Activated CD4-positive, alpha-beta T cell treated with anti-CD3 and anti-CD28 coated beads, Interleukin-2, amount 10 ng/mL, durations not matched to agents 7 days and 5 days (primary cell): Measurements from ENCODE around the gene TPT1. TPM values are rescaled to one million over a fixed set of nuclear protein-coding genes. Genes with fewer than 3 reads are reported as not detected.
"Not testable (repeated sequence)": the region's sequence is repeated elsewhere in the genome, so short reads cannot be mapped to it uniquely, and the experiment has no call there.

Source experiments
- CTCF ChIA-PET: fragments of 350-600 bp; sonication (Branson Sonifier 250); formaldehyde crosslinking; loops from one replicate; lab custom pipeline; 2021; ENCODE audit warnings: antibody characterized with exemption; lab: Charles Lee
- POLR2A ChIA-PET: fragments of 350-600 bp; sonication (Branson Sonifier 250); formaldehyde crosslinking; loops from one replicate; lab custom pipeline; 2021; ENCODE audit warnings: antibody characterized with exemption; lab: Charles Lee
- DNase-seq: peaks from one replicate; pipeline ENCODE4 v3.0.0-alpha.2; 2020
- H3K27ac Mint-ChIP-seq: one replicate; pipeline ENCODE4 v1.8.0; 2021; ENCODE audit warnings: mild to moderate bottlenecking, moderate library complexity, mixed read lengths
- H3K27me3 Mint-ChIP-seq: one replicate; pipeline ENCODE4 v1.8.0; 2021; ENCODE audit warnings: mixed read lengths
- H3K36me3 Mint-ChIP-seq: one replicate; pipeline ENCODE4 v1.8.0; 2021; ENCODE audit warnings: low read depth, mixed read lengths
- H3K4me1 Mint-ChIP-seq: one replicate; pipeline ENCODE4 v1.8.0; 2021; ENCODE audit warnings: mixed read lengths
- H3K4me3 Mint-ChIP-seq: one replicate; pipeline ENCODE4 v1.8.0; 2021; ENCODE audit warnings: mild to moderate bottlenecking, moderate library complexity, mixed read lengths
- H3K9me3 Mint-ChIP-seq: one replicate; pipeline ENCODE4 v1.8.0; 2021; ENCODE audit warnings: mixed read lengths
- total RNA-seq, 2 experiments: library from RNA; stranded (reverse); gene quantifications; one replicate each; pipeline ENCODE4 v1.2.3, GENCODE V29; 2021

Gene TPT1
- total RNA-seq, 2 experiments from 2014 or later = 4,825 to 5,097 TPM

DNA sequence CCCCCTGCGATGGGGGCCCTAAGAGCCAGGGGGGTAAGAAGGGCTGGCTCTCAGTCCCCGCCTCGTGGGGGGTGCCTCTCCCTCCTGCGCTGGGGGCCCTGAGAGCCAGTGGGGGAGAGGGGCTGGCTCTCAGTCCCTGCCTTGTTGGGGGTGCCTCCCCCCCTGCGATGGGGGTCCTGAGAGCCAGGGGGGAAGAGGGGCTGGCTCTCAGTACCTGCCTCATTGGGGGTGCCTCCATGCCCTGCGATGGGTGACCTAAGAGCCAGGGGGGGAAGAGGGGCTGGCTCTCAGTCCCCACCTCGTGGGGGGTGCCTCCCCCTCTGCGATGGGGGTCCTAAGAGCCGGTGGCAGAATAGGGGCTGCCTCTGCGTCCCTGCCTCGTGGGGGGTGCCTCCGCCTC is 36.3 kb upstream of the TPT1 start:
- H3K36me3 Mint-ChIP-seq, POLR2A ChIA-PET, DNase-seq, H3K4me3 Mint-ChIP-seq, CTCF ChIA-PET, H3K4me1 Mint-ChIP-seq, H3K9me3 Mint-ChIP-seq, H3K27ac Mint-ChIP-seq, H3K27me3 Mint-ChIP-seq: not testable (repeated sequence)

- H3K4me1 Mint-ChIP-seq, H3K4me3 Mint-ChIP-seq, H3K9me3 Mint-ChIP-seq, H3K36me3 Mint-ChIP-seq, H3K27ac Mint-ChIP-seq, H3K27me3 Mint-ChIP-seq, POLR2A ChIA-PET, CTCF ChIA-PET, DNase-seq: not testable (repeated sequence)
Measured at GRCh38 chr13:45376651-45377050, 35.7 kb upstream of the TPT1 start.

GRCh38 chr13:45374917-45375316 is 33.9 kb upstream of the TPT1 start:
- peaks cover 15% of the 10 kb centered on the region for H3K4me1 Mint-ChIP-seq
- DNase-seq = no peak
- no peaks in the 10 kb centered on the region for H3K9me3 Mint-ChIP-seq
- POLR2A ChIA-PET = no interaction called here
- no peak overlapping the region for H3K4me3 Mint-ChIP-seq
- peaks cover 14% of the 10 kb centered on the region for H3K36me3 Mint-ChIP-seq
- CTCF ChIA-PET = interaction anchor here (0.8 kb wide), 2 partner anchors 24 to 29 kb away, joined by 3 to 4 read pairs; no protein-coding TSS in a partner anchor
- H3K27me3 Mint-ChIP-seq = no peaks in the 10 kb centered on the region
- H3K27ac Mint-ChIP-seq = peak overlapping the region; percentile 19

GRCh38 chr13:45373162-45373547 is 32.2 kb upstream of the TPT1 start:
- H3K27ac Mint-ChIP-seq = no peak overlapping the region
- ChIA-PET CTCF (no interaction called here), POLR2A (no interaction called here)
- peaks cover 31% of the 10 kb centered on the region for H3K4me1 Mint-ChIP-seq
- H3K27me3 Mint-ChIP-seq = no peaks in the 10 kb centered on the region
- H3K9me3 Mint-ChIP-seq = no peaks in the 10 kb centered on the region
- no peak overlapping the region for H3K4me3 Mint-ChIP-seq
- DNase-seq = no peak
- H3K36me3 Mint-ChIP-seq = peaks cover 23% of the 10 kb centered on the region

GRCh38 chr13:45372189-45373161 is 31.5 kb upstream of the TPT1 start:
- Mint-ChIP-seq H3K27ac (peak overlapping the region; percentile 51), H3K4me1 (peaks cover 38% of the 10 kb centered on the region), H3K36me3 (peaks cover 23% of the 10 kb centered on the region), H3K4me3 (no peak overlapping the region), H3K27me3 (no peaks in the 10 kb centered on the region), H3K9me3 (no peaks in the 10 kb centered on the region)
- DNase-seq = no peak
- CTCF ChIA-PET = interaction anchor here (0.6 to 3.0 kb wide), 4 partner anchors 15 to 1495 kb away, joined by 4 to 16 read pairs (median 4); partner anchors contain the start of gene TPT1
- POLR2A ChIA-PET = no interaction called here

DNA sequence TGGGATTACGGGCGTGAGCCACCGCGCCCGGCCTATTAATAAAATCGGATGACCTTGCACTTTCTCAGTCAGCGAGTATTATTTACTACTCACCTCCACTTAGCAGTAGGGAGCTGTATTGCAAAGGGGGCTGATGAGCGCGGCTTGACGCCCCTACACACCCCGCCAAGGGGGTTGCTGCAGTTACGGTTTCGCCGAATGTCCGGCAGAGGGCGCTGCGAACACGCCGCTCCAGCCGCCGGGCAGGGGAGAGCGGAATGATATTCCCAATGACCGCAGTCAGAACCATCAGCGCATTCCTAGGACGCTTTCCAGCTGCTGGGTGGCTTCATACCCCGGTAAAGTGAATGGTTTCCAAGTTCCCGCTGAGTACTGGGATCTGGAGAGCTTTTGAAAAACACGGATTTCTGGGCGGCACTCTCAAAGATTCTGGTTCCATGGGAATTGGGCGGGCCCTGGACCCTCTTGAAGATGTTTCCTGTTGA is 30.0 kb upstream of the TPT1 start:
- Mint-ChIP-seq H3K4me3 (no peak overlapping the region), H3K27ac (peak overlapping the region; percentile 42), H3K36me3 (peaks cover 29% of the 10 kb centered on the region), H3K27me3 (no peaks in the 10 kb centered on the region), H3K4me1 (peaks cover 47% of the 10 kb centered on the region), H3K9me3 (no peaks in the 10 kb centered on the region)
- POLR2A ChIA-PET = no interaction called here
- DNase-seq = peak; percentile 53
- CTCF ChIA-PET = interaction anchor here (0.7 to 3.0 kb wide), 9 partner anchors 14 to 122 kb away, joined by 4 to 16 read pairs (median 4); partner anchors contain the start of genes COG3 and TPT1

- H3K27me3 Mint-ChIP-seq = no peaks in the 10 kb centered on the region
- no peak for DNase-seq
- POLR2A ChIA-PET = no interaction called here
- H3K9me3 Mint-ChIP-seq = peaks cover 1% of the 10 kb centered on the region
- CTCF ChIA-PET = interaction anchor here (0.7 to 3.0 kb wide), 3 partner anchors 28 to 72 kb away, joined by 3 to 16 read pairs (median 3); partner anchors contain the start of gene TPT1
- peak overlapping the region; percentile 91 for H3K27ac Mint-ChIP-seq
- peaks cover 39% of the 10 kb centered on the region for H3K36me3 Mint-ChIP-seq
- peaks cover 56% of the 10 kb centered on the region for H3K4me1 Mint-ChIP-seq
- H3K4me3 Mint-ChIP-seq = no peak overlapping the region
Measured at GRCh38 chr13:45369116-45369515, 28.1 kb upstream of the TPT1 start.

DNA sequence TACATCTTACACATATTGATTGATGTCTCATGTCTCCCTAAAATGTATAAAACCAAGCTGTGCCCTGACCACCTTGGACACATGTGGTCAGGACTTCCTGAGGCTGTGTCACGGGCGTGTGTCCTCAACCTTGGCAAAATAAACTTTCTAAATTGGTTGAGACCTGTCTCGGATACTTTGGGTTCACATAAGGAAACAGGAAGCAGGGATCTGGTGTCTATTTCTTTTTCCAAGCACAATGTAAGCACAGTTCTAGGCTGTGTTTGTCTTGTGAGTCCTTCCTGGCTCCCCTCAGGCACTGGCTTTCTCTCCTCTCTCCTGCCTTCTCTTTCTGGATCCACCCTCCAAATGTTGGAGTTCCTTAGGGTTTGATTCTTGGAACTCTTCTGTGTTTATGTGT is 27.6 kb upstream of the TPT1 start:
- no peak for DNase-seq
- Mint-ChIP-seq H3K27me3 (no peaks in the 10 kb centered on the region), H3K27ac (peak overlapping the region; percentile 91), H3K4me3 (no peak overlapping the region), H3K9me3 (peaks cover 7% of the 10 kb centered on the region), H3K4me1 (peaks cover 61% of the 10 kb centered on the region), H3K36me3 (peaks cover 45% of the 10 kb centered on the region)
- ChIA-PET CTCF (interaction anchor here (0.7 to 2.6 kb wide), 5 partner anchors 12 to 73 kb away, joined by 3 to 9 read pairs (median 4); partner anchors contain the start of gene TPT1), POLR2A (no interaction called here)

- ChIA-PET CTCF (interaction anchor here (0.7 to 2.6 kb wide), 5 partner anchors 11 to 50 kb away, joined by 4 to 9 read pairs (median 4); partner anchors contain the start of genes SLC25A30 and TPT1), POLR2A (interaction anchor here (1.2 kb wide), 1 partner anchor 28 kb away, joined by 4 read pairs; no protein-coding TSS in a partner anchor)
- Mint-ChIP-seq H3K36me3 (peaks cover 48% of the 10 kb centered on the region), H3K4me3 (peak overlapping the region; percentile 35), H3K9me3 (peaks cover 9% of the 10 kb centered on the region), H3K4me1 (peaks cover 64% of the 10 kb centered on the region), H3K27me3 (no peaks in the 10 kb centered on the region), H3K27ac (peak overlapping the region; percentile 91)
- no peak for DNase-seq
Measured at GRCh38 chr13:45368005-45368404, 27.0 kb upstream of the TPT1 start.

- CTCF ChIA-PET = interaction anchor here (0.6 to 2.6 kb wide), 6 partner anchors 26 to 803 kb away, joined by 3 to 9 read pairs (median 4); partner anchors contain the start of genes SLC25A30 and TPT1
- H3K9me3 Mint-ChIP-seq = peaks cover 9% of the 10 kb centered on the region
- POLR2A ChIA-PET = interaction anchor here (1.2 kb wide), 1 partner anchor 27 kb away, joined by 4 read pairs; no protein-coding TSS in a partner anchor
Measured at GRCh38 chr13:45367358-45367757, 26.4 kb upstream of the TPT1 start.

GRCh38 chr13:45365558-45365885 is 24.5 kb upstream of the TPT1 start:
- Mint-ChIP-seq H3K4me1 (peaks cover 73% of the 10 kb centered on the region), H3K4me3 (no peak overlapping the region), H3K27me3 (no peaks in the 10 kb centered on the region), H3K27ac (peak overlapping the region; percentile 91), H3K36me3 (peaks cover 51% of the 10 kb centered on the region), H3K9me3 (peaks cover 9% of the 10 kb centered on the region)
- no peak for DNase-seq
- ChIA-PET POLR2A (no interaction called here), CTCF (interaction anchor here (0.9 to 1.6 kb wide), 3 partner anchors 9 to 23 kb away, joined by 3 to 5 read pairs (median 4); no protein-coding TSS in a partner anchor)

More at GRCh38 chr13:45367358-45367757, 26.4 kb upstream of the TPT1 start:
- DNase-seq = peak; percentile 95
- H3K27me3 Mint-ChIP-seq = no peaks in the 10 kb centered on the region
- peak overlapping the region; percentile 91 for H3K27ac Mint-ChIP-seq
- H3K4me3 Mint-ChIP-seq = peak overlapping the region; percentile 23
- H3K36me3 Mint-ChIP-seq = peaks cover 49% of the 10 kb centered on the region
- H3K4me1 Mint-ChIP-seq = peaks cover 69% of the 10 kb centered on the region

GRCh38 chr13:45364876-45365557 is 24.0 kb upstream of the TPT1 start:
- ChIA-PET CTCF (interaction anchor here (0.9 to 1.6 kb wide), 3 partner anchors 8 to 23 kb away, joined by 3 to 5 read pairs (median 4); no protein-coding TSS in a partner anchor), POLR2A (no interaction called here)
- peaks cover 74% of the 10 kb centered on the region for H3K4me1 Mint-ChIP-seq
- peaks cover 54% of the 10 kb centered on the region for H3K36me3 Mint-ChIP-seq
- H3K27ac Mint-ChIP-seq = peak overlapping the region; percentile 91
- no peak for DNase-seq
- no peaks in the 10 kb centered on the region for H3K27me3 Mint-ChIP-seq
- H3K4me3 Mint-ChIP-seq = no peak overlapping the region
- peaks cover 9% of the 10 kb centered on the region for H3K9me3 Mint-ChIP-seq
